GM19397 (cell line): Measurements from ENCODE around the gene CD40LG.

ENCODE experiments used
- ATAC-seq: cut with Tn5 transposase; IDR thresholded peaks from one replicate; pipeline ENCODE4 v1.9.1; 2021; ENCODE audit warnings: mild to moderate bottlenecking, moderate library complexity; ENCODE audit not compliant: unreplicated experiment

CD40LG gene

GRCh38 chrX:136647677-136648360 lies at the start of gene CD40LG:
Gene CD40LG, plus strand, starts transcription at chrX:136648158. Its CDS starts 91 bp downstream, at chrX:136648249.
- no peak for ATAC-seq

- no peak for ATAC-seq
These were observed 49.3 kb upstream of the CD40LG start for GRCh38 chrX:136598631-136599030.

DNA sequence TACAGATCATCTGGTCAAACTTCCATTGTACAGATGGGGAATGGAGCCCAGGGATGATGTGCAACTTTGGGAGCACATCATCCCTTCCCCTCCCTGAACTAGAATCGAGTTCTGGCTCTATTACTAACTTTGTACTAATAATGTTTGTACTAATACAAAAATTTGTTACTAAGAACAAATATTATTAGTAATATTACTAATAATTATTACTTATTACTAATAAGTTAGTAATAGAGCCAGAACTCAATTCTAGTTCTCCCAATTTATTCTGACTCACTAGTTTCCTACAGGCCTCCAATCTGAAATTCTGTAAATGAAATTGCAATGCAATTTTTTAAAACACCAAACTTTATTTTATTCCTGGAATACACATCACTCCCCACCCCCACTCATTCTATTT lies 47.9 kb upstream of the CD40LG start:
- ATAC-seq = no peak

- ATAC-seq = no peak
These were observed 40.7 kb upstream of the CD40LG start for GRCh38 chrX:136607236-136607635.

DNA sequence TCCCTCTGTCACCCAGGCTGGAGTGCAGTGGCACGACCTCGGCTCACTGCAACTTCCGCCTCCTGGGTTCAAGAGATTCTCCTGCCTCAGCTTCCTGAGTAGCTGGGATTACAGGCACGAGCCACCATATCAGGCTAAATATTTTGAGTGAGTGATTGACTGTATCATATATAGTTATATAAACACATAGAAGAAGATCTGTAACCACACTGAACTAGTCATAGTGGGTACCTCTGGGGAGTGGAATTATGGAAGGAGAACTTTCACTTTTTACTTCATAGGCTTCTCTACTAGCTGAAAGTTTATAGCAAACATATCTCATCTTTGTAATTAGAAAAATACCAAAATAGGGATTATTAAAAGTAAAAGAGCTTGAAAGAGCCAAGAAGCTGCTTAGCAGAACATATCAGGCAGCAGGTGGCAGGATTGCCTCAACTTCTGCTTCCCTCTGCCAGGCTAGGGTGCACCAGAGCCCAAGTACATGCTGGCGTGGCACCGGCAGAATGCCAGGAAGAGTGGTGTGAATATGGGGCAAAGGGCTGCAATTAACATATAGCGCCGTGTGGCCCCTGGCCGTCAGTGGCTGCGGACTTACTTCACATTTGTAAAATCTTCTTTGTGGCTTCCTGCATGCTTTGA lies 39.5 kb upstream of the CD40LG start:
- no peak for ATAC-seq

DNA sequence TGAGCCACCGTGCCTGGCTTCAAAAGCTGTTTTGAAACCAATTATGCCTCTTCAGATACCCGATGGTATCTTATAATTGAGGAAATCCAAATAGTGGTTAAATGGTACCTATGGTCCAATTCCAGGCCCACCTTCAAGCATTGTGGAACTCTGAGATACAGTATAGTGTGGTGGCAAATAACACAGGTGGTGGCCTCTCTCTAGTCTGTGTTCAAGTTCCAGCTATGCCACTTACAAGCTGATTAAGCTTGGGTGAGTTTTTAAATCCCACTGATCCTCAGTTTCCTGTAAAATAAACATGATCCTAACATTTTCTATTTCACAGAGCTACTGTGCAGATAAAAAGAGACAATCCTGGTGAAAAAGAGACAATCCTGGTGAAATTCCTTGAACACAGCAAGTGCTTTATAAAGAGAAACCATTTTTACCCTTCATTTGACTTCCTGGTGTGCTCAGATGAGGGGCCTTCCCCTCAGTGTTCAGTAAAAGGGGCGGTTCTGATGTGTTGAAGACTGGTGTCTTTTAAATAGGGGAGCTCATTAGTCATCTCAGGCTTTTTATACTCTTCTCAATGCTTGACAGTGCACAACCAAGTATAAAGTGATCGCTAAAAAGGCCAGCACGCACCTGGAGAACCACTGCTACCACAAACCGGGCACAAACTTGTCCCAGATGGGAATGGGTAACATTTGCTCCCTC lies 30.8 kb upstream of the CD40LG start:
- no peak for ATAC-seq

- ATAC-seq = no peak
These were observed 28.0 kb upstream of the CD40LG start for GRCh38 chrX:136619899-136620505.

- ATAC-seq = no peak
These were observed 27.2 kb upstream of the CD40LG start for GRCh38 chrX:136620780-136621179.

DNA sequence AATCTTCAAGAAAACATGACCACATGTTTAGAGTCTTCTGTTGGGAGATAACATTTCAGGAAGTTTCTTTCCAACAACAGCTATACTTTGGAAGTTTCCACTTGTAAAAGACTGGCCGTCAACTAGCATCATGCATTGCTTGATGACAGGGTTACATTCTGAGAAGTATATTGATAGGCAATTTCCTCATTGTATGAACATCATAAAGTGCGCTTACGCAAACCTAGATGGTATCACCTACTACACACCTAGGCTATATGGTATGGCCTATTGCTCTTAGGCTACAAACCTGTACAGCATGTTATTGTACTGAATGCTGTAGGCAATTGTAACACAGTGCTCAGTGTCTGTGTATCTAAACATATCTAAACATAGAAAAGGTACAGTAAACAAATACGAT lies 25.4 kb upstream of the CD40LG start:
- ATAC-seq = no peak

DNA sequence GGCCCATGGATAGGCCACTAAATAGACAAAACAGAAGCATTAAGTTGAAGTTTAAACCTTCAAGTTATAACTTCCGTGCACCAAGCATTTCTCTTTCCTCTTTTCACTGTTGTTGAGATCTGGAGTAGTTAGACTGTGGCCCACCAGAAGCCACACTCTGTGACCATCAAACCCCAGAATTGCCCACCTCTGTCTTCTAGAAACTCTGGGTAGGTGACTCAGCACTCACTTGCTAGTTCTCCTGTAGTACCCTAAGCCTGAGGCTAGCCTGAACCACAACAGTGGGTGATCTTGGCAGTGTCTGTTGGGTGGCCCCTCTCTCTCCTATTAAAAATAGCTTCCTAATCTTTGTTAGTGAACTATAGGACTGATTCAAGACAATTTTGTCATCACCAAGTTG lies 24.6 kb upstream of the CD40LG start:
- no peak for ATAC-seq

DNA sequence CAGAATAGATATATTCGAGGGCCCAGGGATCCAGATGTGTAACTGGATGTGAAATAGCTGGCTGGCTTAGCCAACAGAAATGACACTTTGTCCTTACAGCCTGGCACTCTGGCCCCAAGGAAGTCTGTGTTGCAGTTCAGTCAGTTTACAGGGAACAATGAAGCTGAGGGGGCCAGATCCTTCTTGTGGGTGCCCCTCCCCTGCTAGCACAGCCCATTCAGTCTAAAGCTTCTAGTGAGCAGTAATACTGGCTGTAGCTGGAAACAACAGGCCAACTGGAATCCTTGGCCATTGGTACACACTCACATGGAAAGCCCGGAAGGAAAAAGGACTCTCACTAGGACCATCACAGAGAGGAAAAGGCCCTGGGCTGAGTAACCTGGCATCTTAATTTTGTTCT lies 22.7 kb upstream of the CD40LG start:
- no peak for ATAC-seq

- ATAC-seq = no peak
These were observed 21.7 kb upstream of the CD40LG start for GRCh38 chrX:136626237-136626636.

- ATAC-seq = no peak
These were observed 21.1 kb upstream of the CD40LG start for GRCh38 chrX:136626891-136627290.

DNA sequence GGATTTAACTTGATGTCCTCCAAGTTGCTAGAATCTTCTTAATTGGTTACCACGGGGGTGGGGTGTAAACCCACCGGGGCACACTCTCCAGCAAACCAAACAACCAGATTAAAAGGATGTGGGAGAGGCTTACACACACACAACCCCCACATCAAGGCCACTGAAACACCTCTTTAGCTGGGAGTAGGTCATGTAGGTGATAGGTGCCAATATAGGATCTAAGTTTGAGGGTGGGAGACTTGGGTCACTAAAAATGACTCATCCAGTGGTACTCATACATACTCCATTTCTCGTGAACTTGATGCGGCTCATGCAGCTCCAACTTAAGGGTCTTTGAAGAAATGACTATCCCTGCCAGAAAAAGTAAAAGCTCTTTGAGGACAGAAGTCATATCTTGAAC lies 20.5 kb upstream of the CD40LG start:
- no peak for ATAC-seq

- ATAC-seq = no peak
These were observed 18.7 kb upstream of the CD40LG start for GRCh38 chrX:136629084-136629750.

DNA sequence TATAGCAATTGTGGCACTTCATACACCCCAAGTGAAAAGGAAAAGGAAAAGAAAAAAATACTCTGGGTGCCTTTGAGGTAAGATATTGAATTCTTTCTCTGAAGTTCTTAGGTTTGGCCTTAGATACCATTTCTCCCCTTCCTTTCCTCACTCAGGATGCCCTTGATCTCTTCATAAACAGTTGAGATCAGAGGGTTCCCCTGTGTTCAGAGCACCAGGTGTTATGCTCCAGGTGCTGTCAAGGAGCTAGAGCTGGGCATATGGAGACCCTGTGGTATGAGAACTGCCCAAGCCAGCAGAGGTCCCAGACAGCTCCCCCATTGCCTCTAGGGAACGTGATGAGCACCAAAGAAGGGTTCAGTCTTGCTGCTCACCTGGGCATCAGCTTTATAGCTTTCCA lies 17.1 kb upstream of the CD40LG start:
- ATAC-seq = no peak

DNA sequence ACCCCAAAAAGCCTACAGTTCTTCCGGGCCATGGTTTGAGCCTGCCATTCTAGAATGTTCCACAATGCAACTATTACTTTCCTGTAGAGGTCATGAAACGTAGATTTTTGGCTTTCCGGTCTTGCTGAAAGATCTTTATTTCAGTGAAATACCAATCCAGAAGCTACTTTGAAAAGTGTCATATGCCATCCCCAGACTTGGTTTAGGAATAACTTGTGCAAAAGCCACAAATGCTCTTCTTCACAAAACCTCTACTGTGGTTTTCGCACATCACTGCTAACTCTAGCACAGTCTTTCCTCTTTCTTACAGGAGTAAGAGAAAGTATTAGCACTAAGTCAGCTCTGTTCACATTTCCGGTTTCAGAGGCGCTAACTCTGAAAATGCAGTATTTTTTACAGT lies 12.7 kb upstream of the CD40LG start:
- no peak for ATAC-seq

DNA sequence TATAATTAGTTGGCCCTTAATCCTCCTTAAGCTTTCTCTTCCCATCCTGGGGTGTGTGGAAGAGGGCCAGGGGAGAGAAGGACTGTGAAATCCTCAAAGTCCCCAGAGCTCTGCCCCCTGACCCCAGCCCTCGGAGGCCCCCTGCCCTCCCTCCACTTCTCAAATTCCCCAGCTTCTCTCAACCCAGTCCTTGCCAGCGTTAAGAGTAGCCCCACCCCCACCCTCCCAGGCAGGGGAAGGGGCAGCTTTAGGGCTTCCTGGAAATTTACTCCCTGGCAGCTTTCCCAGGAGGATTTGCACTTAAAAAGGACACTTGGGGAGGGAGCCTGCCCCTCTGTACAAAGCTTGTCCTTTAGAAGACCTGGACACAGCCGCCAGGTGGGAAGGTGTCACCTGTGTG lies 11.8 kb upstream of the CD40LG start:
- ATAC-seq = no peak

- no peak for ATAC-seq
These were observed 8.3 kb upstream of the CD40LG start for GRCh38 chrX:136639506-136640176.

- ATAC-seq = no peak
These were observed 4.7 kb upstream of the CD40LG start for GRCh38 chrX:136643243-136643642.
